K562 (cell line): ENCODE measurements around the gene NIM1K. TPM values are rescaled to one million over a fixed set of nuclear protein-coding genes. Genes with fewer than 3 reads are reported as not detected.

Source experiments
- ATAC-seq: fragments of 200-7000 bp; cut with Tn5 transposase; 3 replicates; pipeline ENCODE4 v1.9.1; 2020; ENCODE audit warnings: moderate library complexity
- BruUV-seq: library from RNA; stranded (reverse); fragments of 400-500 nt; replicated peaks from 2 replicates; lab custom pipeline; 2021; lab: Mats Ljungman, UMichigan
- CTCF ChIA-PET: fragments of 300-600 bp; formaldehyde crosslinking; extraction: SDS; loops from one replicate; lab custom pipeline; 2021; ENCODE audit warnings: low intra/inter-chr PET ratio; lab: Yijun Ruan, JAX
- POLR2A ChIA-PET: fragments of 300-600, 350-650 bp; sonication (Branson Sonifier 250); formaldehyde crosslinking; extraction: SDS; loops from one replicate; lab custom pipeline; 2021; ENCODE audit warnings: antibody characterized with exemption, inconsistent platforms; lab: Yijun Ruan, JAX
- DNase-seq, 4 experiments: peaks; one replicate each; pipeline versions ENCODE4 v3.0.0 to v3.0.0-alpha.2; 2011 to 2018; ENCODE audit warnings: low spot score in 3 of 4, mixed read lengths in 3 of 4; ENCODE audit errors: extremely low read depth in 1 of 4
- FAIRE-seq: peaks from 2 replicates; lab custom pipeline; 2011; peaks lifted over from hg19 to GRCh38; lab: Jason Lieb, UNC
- H2AFZ ChIP-seq: 2 replicates; pipeline ENCODE4 v1.6.0; 2011; ENCODE audit warnings: low read depth, low read length, control low read depth, inconsistent platforms
- H3K27ac ChIP-seq: fragments of 200-600 bp; 3 replicates; pipeline ENCODE4 v1.8.0; 2011; ENCODE audit warnings: low read depth, mild to moderate bottlenecking, control low read depth, inconsistent platforms, low read length, moderate library complexity, mixed read lengths; ENCODE audit errors: extremely low read depth
- H3K27me3 ChIP-seq, 2 experiments: fragments of 300-600 bp in 1 of 2; 2 replicates in 1 of 2; 3 replicates in 1 of 2; pipeline versions ENCODE4 v1.6.0 to v1.8.0; 2011; ENCODE audit warnings: inconsistent platforms in 2 of 2, low read length in 2 of 2, mild to moderate bottlenecking in 1 of 2, mixed read lengths in 1 of 2, moderate library complexity in 1 of 2; ENCODE audit not compliant: control insufficient read depth in 2 of 2, insufficient read depth in 2 of 2
- H3K36me3 ChIP-seq: fragments of 300-600 bp; 3 replicates; pipeline ENCODE4 v1.8.0; 2011; ENCODE audit warnings: mild to moderate bottlenecking, low read length, inconsistent platforms; ENCODE audit not compliant: control insufficient read depth, insufficient read depth
- H3K4me1 ChIP-seq, 2 experiments: fragments of 200-600 bp in 1 of 2; replicated peaks in 1 of 2; 2 replicates in 1 of 2; 3 replicates in 1 of 2; pipeline versions ENCODE4 v1.5.1 to v1.8.0; 2011; ENCODE audit warnings: inconsistent platforms in 2 of 2, low read length in 2 of 2, mild to moderate bottlenecking in 1 of 2, mixed read lengths in 1 of 2, moderate library complexity in 1 of 2; ENCODE audit not compliant: control insufficient read depth in 2 of 2, insufficient read depth in 2 of 2
- H3K4me2 ChIP-seq: 2 replicates; pipeline ENCODE4 v1.6.1; 2011; ENCODE audit warnings: low read length, control low read depth, inconsistent platforms, mixed read lengths; ENCODE audit not compliant: insufficient read depth
- H3K4me3 ChIP-seq: fragments of 200-600 bp; sonication (generic), shearing (Covaris generic); 2 replicates; pipeline ENCODE4 v1.5.1; 2016; ENCODE audit warnings: control low read depth, inconsistent platforms
- H3K79me2 ChIP-seq: fragments of 200-600 bp; 3 replicates; pipeline ENCODE4 v1.8.0; 2011; ENCODE audit warnings: low read length, inconsistent platforms; ENCODE audit not compliant: control insufficient read depth, insufficient read depth
- H3K9ac ChIP-seq, 2 experiments: 2 replicates each; pipeline versions ENCODE4 v1.6.0 to v1.6.1; 2011; ENCODE audit warnings: low read depth in 2 of 2, low read length in 2 of 2, control low read depth in 1 of 2, inconsistent platforms in 1 of 2, mild to moderate bottlenecking in 1 of 2, mixed read lengths in 1 of 2; ENCODE audit not compliant: insufficient read depth in 1 of 2
- H3K9me1 ChIP-seq: one replicate; pipeline ENCODE4 v1.6.0; 2011; ENCODE audit warnings: inconsistent platforms, mild to moderate bottlenecking, low read length, moderate library complexity; ENCODE audit not compliant: control insufficient read depth, insufficient read depth
- H3K9me3 ChIP-seq: replicated peaks from 2 replicates; pipeline ENCODE4 v1.5.1; 2011; ENCODE audit warnings: low read depth, low read length, inconsistent platforms; ENCODE audit not compliant: control insufficient read depth, insufficient read depth
- H4K20me1 ChIP-seq: replicated peaks from 2 replicates; pipeline ENCODE4 v1.6.1; 2011; ENCODE audit warnings: low read length, inconsistent platforms, mixed read lengths; ENCODE audit not compliant: control insufficient read depth, insufficient read depth
- ASH1L ChIP-seq: fragments of 450-650 bp; IDR thresholded peaks from 2 replicates; pipeline ENCODE4 v1.6.1; 2018; ENCODE audit warnings: borderline replicate concordance, mild to moderate bottlenecking, low read depth; ENCODE audit not compliant: partially characterized antibody
- ERF ChIP-seq: fragments of 450-650 bp; formaldehyde crosslinking; IDR thresholded peaks from 2 replicates; pipeline ENCODE4 v1.4.0; 2020; ENCODE audit warnings: mild to moderate bottlenecking, mixed read lengths
- HDAC3 ChIP-seq: fragments of 450-650 bp; IDR thresholded peaks from 2 replicates; pipeline ENCODE4 v1.6.1; 2018; ENCODE audit warnings: borderline replicate concordance, mild to moderate bottlenecking, moderate library complexity; ENCODE audit not compliant: partially characterized antibody
- MTA2 ChIP-seq: fragments of 450-650 bp; IDR thresholded peaks from 2 replicates; pipeline ENCODE4 v1.6.1; 2016; ENCODE audit warnings: low read depth
- NFYB ChIP-seq: IDR thresholded peaks from 2 replicates; pipeline ENCODE4 v1.6.1; 2011; ENCODE audit warnings: mild to moderate bottlenecking, moderate library complexity; ENCODE audit not compliant: insufficient read length; ENCODE audit errors: extremely low read depth
- RBM34 ChIP-seq: fragments of 200-400 bp; formaldehyde crosslinking; IDR thresholded peaks from 2 replicates; pipeline ENCODE4 v1.6.1; 2018; ENCODE audit warnings: low read length, borderline replicate concordance; ENCODE audit not compliant: insufficient read depth
- WGBS: fragments of 100-300 bp; shearing (Covaris generic); methylation state at CpG from one replicate; pipeline ENCODE4 v1.1.6; 2016; ENCODE audit warnings: low coverage, mixed read lengths; ENCODE audit not compliant: insufficient coverage; ENCODE audit errors: missing lambda C conversion rate; 5-methylcytosine and 5-hydroxymethylcytosine counted together
- in situ Hi-C: fragments of 300-500 bp; cut with MboI; formaldehyde crosslinking; loops from 4 replicates; pipeline ENCODE4 v1.15.0; 2018; ENCODE audit warnings: inconsistent platforms, mixed read lengths
- intact Hi-C: fragments of 100-400 bp; cut with micrococcal nuclease; formaldehyde crosslinking; loops from 2 replicates; pipeline ENCODE4 v1.14.2; 2022
- polyA plus RNA-seq, 8 experiments: library from polyadenylated mRNA; depleted of rRNA in 4 of 8; stranded (reverse) in 5 of 8; unstranded in 3 of 8; fragments of >200 nt; fragmentation: Nextera tagmentation in 2 of 8; fragmentation: Illumina TruSeq in 1 of 8; extraction: Ambion mirVana in 2 of 8; extraction: Trizol in 1 of 8; gene quantifications; 2 replicates each; pipeline versions ENCODE4 v1.2.1 to v1.2.3, GENCODE V29; 2011 to 2014; ENCODE audit warnings: inconsistent platforms in 1 of 8, missing spikeins in 1 of 8
- total RNA-seq, 7 experiments: library from RNA; depleted of rRNA in 6 of 7; stranded (reverse); fragments of >200 nt in 6 of 7; fragmentation: Illumina TruSeq in 2 of 7; extraction: Trizol in 2 of 7; gene quantifications; 2 replicates each; pipeline versions ENCODE4 v1.2.1 to v1.2.3, GENCODE V29; 2011 to 2021; ENCODE audit warnings: low replicate concordance in 1 of 7
- TF ChIP-seq, protein P1 (sequence below): fragments of 250-450 bp; sonication (Bioruptor Pico); IDR thresholded peaks from 2 replicates; pipeline ENCODE4 v1.4.0; 2020; ENCODE audit warnings: mild to moderate bottlenecking

Gene NIM1K
- total and polyA plus RNA-seq, 9 of the 15 experiments (the other 6 are each of a cell fraction or from before 2014, with no cell fraction given) = 0.03 to 0.34 (median 0.08) TPM; not detected in 3

DNA sequence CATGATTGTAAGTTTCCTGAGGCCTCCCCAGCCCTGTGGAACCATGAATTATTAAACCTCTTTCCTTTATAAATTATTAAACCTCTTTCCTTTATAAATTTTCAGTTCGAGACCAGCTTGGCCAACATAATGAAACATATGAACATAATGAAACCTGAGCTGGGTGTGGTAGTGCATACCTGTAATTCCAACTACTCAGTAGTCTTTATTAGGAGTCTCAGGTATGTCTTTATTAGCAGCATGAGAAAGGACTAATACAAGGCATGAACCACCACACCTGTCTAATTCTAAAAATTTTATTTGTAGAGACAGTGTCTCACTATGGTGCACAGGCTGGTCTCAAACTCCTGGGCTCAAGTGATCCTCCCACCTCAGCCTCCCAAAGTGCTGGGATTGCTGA is 27.1 kb downstream of the NIM1K start:
- Histone ChIP-seq H3K9me3 (0 out of 2 replicates have a peak, but pooled peaks cover 2% of the 10 kb centered on the region), H3K79me2 (no peaks in the 10 kb centered on the region), H3K4me3 (no peak overlapping the region), H3K27ac (no peak overlapping the region), H2AFZ (no peak overlapping the region), H3K9ac (no peak overlapping the region), H3K36me3 (no peaks in the 10 kb centered on the region), H3K4me2 (no peak overlapping the region), H3K9me1 (no peaks in the 10 kb centered on the region), H3K27me3 (no peaks in the 10 kb centered on the region), H3K4me1 (peaks cover 7 to 12% of the 10 kb centered on the region in 2 experiments; a peak in 4 of 5 replicates), H4K20me1 (no peaks in the 10 kb centered on the region)
- TF ChIP-seq HDAC3 (no peak), NFYB (no peak), ERF (no peak), RBM34 (no peak), MTA2 (no peak), ASH1L (no peak)
- TF ChIP-seq, protein P1, sequence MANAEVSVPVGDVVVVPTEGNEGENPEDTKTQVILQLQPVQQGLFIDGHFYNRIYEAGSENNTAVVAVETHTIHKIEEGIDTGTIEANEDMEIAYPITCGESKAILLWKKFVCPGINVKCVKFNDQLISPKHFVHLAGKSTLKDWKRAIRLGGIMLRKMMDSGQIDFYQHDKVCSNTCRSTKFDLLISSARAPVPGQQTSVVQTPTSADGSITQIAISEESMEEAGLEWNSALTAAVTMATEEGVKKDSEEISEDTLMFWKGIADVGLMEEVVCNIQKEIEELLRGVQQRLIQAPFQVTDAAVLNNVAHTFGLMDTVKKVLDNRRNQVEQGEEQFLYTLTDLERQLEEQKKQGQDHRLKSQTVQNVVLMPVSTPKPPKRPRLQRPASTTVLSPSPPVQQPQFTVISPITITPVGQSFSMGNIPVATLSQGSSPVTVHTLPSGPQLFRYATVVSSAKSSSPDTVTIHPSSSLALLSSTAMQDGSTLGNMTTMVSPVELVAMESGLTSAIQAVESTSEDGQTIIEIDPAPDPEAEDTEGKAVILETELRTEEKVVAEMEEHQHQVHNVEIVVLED = no peak
- CTCF ChIA-PET = no interaction called here
- BruUV-seq = no TSS peak
- intact Hi-C loops = no loop called here
- no peak for ATAC-seq
- DNase-seq = no peak
- POLR2A ChIA-PET = no interaction called here
- no peak for FAIRE-seq
- in situ Hi-C loops = no loop called here
- 39% methylated on average over 1 of the region's 1 CpG for WGBS
